ENCODE results near the gene USE1.

USE1 gene

GRCh38 chr19:17246681-17247425 is 31.7 kb downstream of the USE1 start:
- H3K9ac ChIP-seq (ENCODE audit: low read length) = peak overlapping the region; percentile 82
- peak overlapping the region; percentile 77 for H2AK5ac ChIP-seq (ENCODE audit: low read length)
- H4K8ac ChIP-seq (ENCODE audit: low read depth, low read length) = peak overlapping the region; percentile 28
- H3K36me3 ChIP-seq (ENCODE audit: control insufficient read depth, insufficient read depth, low read length) = no peaks in the 10 kb centered on the region
- peak overlapping the region; percentile 29 for H2BK120ac ChIP-seq (ENCODE audit: low read depth, low read length)
- peak overlapping the region; percentile 84 for H3K4me2 ChIP-seq (ENCODE audit: low read length)
- H3K27me3 ChIP-seq (ENCODE audit: insufficient read depth, low read length, poor library complexity) = no peaks in the 10 kb centered on the region
- H3K79me1 ChIP-seq (ENCODE audit: low read length) = peaks cover 3% of the 10 kb centered on the region
- peak overlapping the region; percentile 80 for H3K23ac ChIP-seq (ENCODE audit: low read length)
- no peak overlapping the region for H3K4me3 ChIP-seq (ENCODE audit: low read length)
- H2BK5ac ChIP-seq (ENCODE audit: low read length) = peak overlapping the region; percentile 93
- peak overlapping the region; percentile 75 for H3K4ac ChIP-seq (ENCODE audit: low read depth, low read length)
- peak overlapping the region; percentile 43 for H3K18ac ChIP-seq (ENCODE audit: low read length)
- H2BK15ac ChIP-seq (replicated peaks; ENCODE audit: low read depth) = no peak overlapping the region
- H3K4me1 ChIP-seq (ENCODE audit: control insufficient read depth, low read depth, low read length) = peaks cover 11% of the 10 kb centered on the region
- WGBS (ENCODE audit: extremely low coverage, insufficient coverage, low lambda C conversion rate) = no CpG with 5 or more reads among the region's 21 CpGs
- no peak for DNase-seq
- peak overlapping the region; percentile 91 for H3K27ac ChIP-seq (ENCODE audit: low read depth, low read length)
- peaks cover 31% of the 10 kb centered on the region for H3K79me2 ChIP-seq (ENCODE audit: control insufficient read depth, insufficient read depth, low read length)
- H4K5ac ChIP-seq (ENCODE audit: low read length) = no peak overlapping the region
- H3K56ac ChIP-seq (ENCODE audit: low read length) = peak overlapping the region; percentile 94

- H3K27ac ChIP-seq (ENCODE audit: low read depth, low read length) = peak overlapping the region; percentile 6
- peaks cover 11% of the 10 kb centered on the region for H3K4me1 ChIP-seq (ENCODE audit: control insufficient read depth, low read depth, low read length)
- peak; percentile 79 for DNase-seq
- no peak overlapping the region for H3K9ac ChIP-seq (ENCODE audit: low read length)
- peaks cover 21% of the 10 kb centered on the region for H3K79me2 ChIP-seq (ENCODE audit: control insufficient read depth, insufficient read depth, low read length)
- peak overlapping the region; percentile 52 for H3K56ac ChIP-seq (ENCODE audit: low read length)
- H3K27me3 ChIP-seq (ENCODE audit: insufficient read depth, low read length, poor library complexity) = no peaks in the 10 kb centered on the region
- no peak overlapping the region for H2BK15ac ChIP-seq (replicated peaks; ENCODE audit: low read depth)
- no peaks in the 10 kb centered on the region for H3K36me3 ChIP-seq (ENCODE audit: control insufficient read depth, insufficient read depth, low read length)
- no peaks in the 10 kb centered on the region for H3K79me1 ChIP-seq (ENCODE audit: low read length)
- H4K5ac ChIP-seq (ENCODE audit: low read length) = no peak overlapping the region
- H3K23ac ChIP-seq (ENCODE audit: low read length) = no peak overlapping the region
- H3K4me3 ChIP-seq (ENCODE audit: low read length) = no peak overlapping the region
- H2BK120ac ChIP-seq (ENCODE audit: low read depth, low read length) = no peak overlapping the region
- peak overlapping the region; percentile 43 for H3K18ac ChIP-seq (ENCODE audit: low read length)
- no peak overlapping the region for H4K8ac ChIP-seq (ENCODE audit: low read depth, low read length)
- H2BK5ac ChIP-seq (ENCODE audit: low read length) = no peak overlapping the region
- H3K4me2 ChIP-seq (ENCODE audit: low read length) = no peak overlapping the region
- H2AK5ac ChIP-seq (ENCODE audit: low read length) = peak overlapping the region; percentile 5
- no CpG with 5 or more reads among the region's 21 CpGs for WGBS (ENCODE audit: extremely low coverage, insufficient coverage, low lambda C conversion rate)
- peak overlapping the region; percentile 18 for H3K4ac ChIP-seq (ENCODE audit: low read depth, low read length)
Measured at GRCh38 chr19:17248011-17248776, 33.0 kb downstream of the USE1 start.

GRCh38 chr19:17249887-17250548 is 34.9 kb downstream of the USE1 start:
- Histone ChIP-seq H3K23ac (ENCODE audit: low read length) (no peak overlapping the region), H3K79me2 (ENCODE audit: control insufficient read depth, insufficient read depth, low read length) (peaks cover 2% of the 10 kb centered on the region), H4K8ac (ENCODE audit: low read depth, low read length) (no peak overlapping the region), H3K27me3 (ENCODE audit: insufficient read depth, low read length, poor library complexity) (no peaks in the 10 kb centered on the region), H3K9ac (ENCODE audit: low read length) (no peak overlapping the region), H3K27ac (ENCODE audit: low read depth, low read length) (no peak overlapping the region), H3K79me1 (ENCODE audit: low read length) (no peaks in the 10 kb centered on the region), H3K4me1 (ENCODE audit: control insufficient read depth, low read depth, low read length) (peaks cover 11% of the 10 kb centered on the region), H2BK120ac (ENCODE audit: low read depth, low read length) (no peak overlapping the region), H3K4me2 (ENCODE audit: low read length) (no peak overlapping the region), H3K18ac (ENCODE audit: low read length) (no peak overlapping the region), H4K5ac (ENCODE audit: low read length) (no peak overlapping the region), H3K36me3 (ENCODE audit: control insufficient read depth, insufficient read depth, low read length) (no peaks in the 10 kb centered on the region), H2BK15ac (replicated peaks; ENCODE audit: low read depth) (no peak overlapping the region), H3K4me3 (ENCODE audit: low read length) (no peak overlapping the region), H2BK5ac (ENCODE audit: low read length) (no peak overlapping the region), H2AK5ac (ENCODE audit: low read length) (no peak overlapping the region), H3K4ac (ENCODE audit: low read depth, low read length) (no peak overlapping the region), H3K56ac (ENCODE audit: low read length) (no peak overlapping the region)
- no CpG with 5 or more reads among the region's 15 CpGs for WGBS (ENCODE audit: extremely low coverage, insufficient coverage, low lambda C conversion rate)
- no peak for DNase-seq

- no peaks in the 10 kb centered on the region for H3K4me1 ChIP-seq (ENCODE audit: control insufficient read depth, low read depth, low read length)
- no peak for DNase-seq
- no CpG with 5 or more reads among the region's 10 CpGs for WGBS (ENCODE audit: extremely low coverage, insufficient coverage, low lambda C conversion rate)
Measured at GRCh38 chr19:17254636-17255035, 39.5 kb downstream of the USE1 start.

GRCh38 chr19:17255150-17255621 is 40.0 kb downstream of the USE1 start:
- Histone ChIP-seq H3K4me2 (ENCODE audit: low read length) (no peak overlapping the region), H3K18ac (ENCODE audit: low read length) (no peak overlapping the region), H3K36me3 (ENCODE audit: control insufficient read depth, insufficient read depth, low read length) (no peaks in the 10 kb centered on the region), H2BK120ac (ENCODE audit: low read depth, low read length) (no peak overlapping the region), H2BK5ac (ENCODE audit: low read length) (no peak overlapping the region), H3K27ac (ENCODE audit: low read depth, low read length) (no peak overlapping the region), H2BK15ac (replicated peaks; ENCODE audit: low read depth) (no peak overlapping the region), H3K79me2 (ENCODE audit: control insufficient read depth, insufficient read depth, low read length) (no peaks in the 10 kb centered on the region), H4K8ac (ENCODE audit: low read depth, low read length) (no peak overlapping the region), H3K4me3 (ENCODE audit: low read length) (no peak overlapping the region), H3K27me3 (ENCODE audit: insufficient read depth, low read length, poor library complexity) (no peaks in the 10 kb centered on the region), H3K9ac (ENCODE audit: low read length) (no peak overlapping the region), H2AK5ac (ENCODE audit: low read length) (no peak overlapping the region), H3K79me1 (ENCODE audit: low read length) (no peaks in the 10 kb centered on the region), H3K4ac (ENCODE audit: low read depth, low read length) (no peak overlapping the region), H3K4me1 (ENCODE audit: control insufficient read depth, low read depth, low read length) (no peaks in the 10 kb centered on the region), H3K23ac (ENCODE audit: low read length) (no peak overlapping the region), H4K5ac (ENCODE audit: low read length) (no peak overlapping the region), H3K56ac (ENCODE audit: low read length) (no peak overlapping the region)
- DNase-seq = no peak
- no CpG with 5 or more reads among the region's 18 CpGs for WGBS (ENCODE audit: extremely low coverage, insufficient coverage, low lambda C conversion rate)

More at GRCh38 chr19:17254636-17255035, 39.5 kb downstream of the USE1 start:
- Histone ChIP-seq H3K27ac (ENCODE audit: low read depth, low read length) (no peak overlapping the region), H3K79me1 (ENCODE audit: low read length) (no peaks in the 10 kb centered on the region), H3K4ac (ENCODE audit: low read depth, low read length) (no peak overlapping the region), H3K23ac (ENCODE audit: low read length) (no peak overlapping the region), H3K18ac (ENCODE audit: low read length) (no peak overlapping the region), H3K4me2 (ENCODE audit: low read length) (no peak overlapping the region), H2BK5ac (ENCODE audit: low read length) (no peak overlapping the region), H3K9ac (ENCODE audit: low read length) (no peak overlapping the region), H4K5ac (ENCODE audit: low read length) (no peak overlapping the region), H2BK15ac (replicated peaks; ENCODE audit: low read depth) (no peak overlapping the region), H4K8ac (ENCODE audit: low read depth, low read length) (no peak overlapping the region), H3K4me3 (ENCODE audit: low read length) (no peak overlapping the region), H3K36me3 (ENCODE audit: control insufficient read depth, insufficient read depth, low read length) (no peaks in the 10 kb centered on the region), H3K79me2 (ENCODE audit: control insufficient read depth, insufficient read depth, low read length) (no peaks in the 10 kb centered on the region), H3K56ac (ENCODE audit: low read length) (no peak overlapping the region), H2AK5ac (ENCODE audit: low read length) (no peak overlapping the region), H2BK120ac (ENCODE audit: low read depth, low read length) (no peak overlapping the region), H3K27me3 (ENCODE audit: insufficient read depth, low read length, poor library complexity) (no peaks in the 10 kb centered on the region)
